Stimulated activated CD4-positive, alpha-beta T cell treated with anti-CD3 and anti-CD28 coated beads, Interleukin-1b, Interleukin-23, amount 100 ng/mL, for 24 hours (primary cell): ENCODE results near the gene ZSCAN25.
"Not testable (repeated sequence)": the region's sequence is repeated elsewhere in the genome, so short reads cannot be mapped to it uniquely, and the experiment has no call there.

ENCODE experiments used
- DNase-seq, 4 experiments: peaks; one replicate each; pipeline ENCODE4 v3.0.0-alpha.2; 2020; ENCODE audit warnings: low read depth in 4 of 4, low spot score in 1 of 4

Gene ZSCAN25

GRCh38 chr7:99616359-99617191 is at the start of gene ZSCAN25:
TSS of gene ZSCAN25 (plus strand) at chr7:99616946. CDS start at chr7:99619607, 2,661 bp downstream.
- DNase-seq: peak; percentile 59 to 80 (median 71)

DNA sequence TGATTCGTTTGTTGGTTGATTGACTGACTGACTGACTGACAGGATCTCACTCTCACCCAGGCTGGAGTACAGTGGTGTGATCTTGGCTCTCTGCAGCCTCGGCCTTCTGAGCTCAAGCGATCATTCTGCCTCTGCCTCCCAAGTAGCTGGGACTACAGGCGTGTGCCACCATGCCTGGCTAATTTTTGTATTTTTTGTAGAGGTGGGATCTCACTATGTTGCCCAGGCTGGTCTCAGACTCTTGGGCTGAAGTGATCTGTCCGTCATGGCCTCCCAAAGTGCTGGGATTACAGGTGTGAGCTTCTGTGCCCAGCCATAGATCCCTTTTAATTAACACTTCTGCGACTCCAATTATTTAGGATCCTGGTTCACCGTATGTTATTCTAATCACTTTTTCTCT is 48.0 kb upstream of the ZSCAN25 start:
- DNase-seq: not testable (repeated sequence)

GRCh38 chr7:99571768-99572167 is 45.0 kb upstream of the ZSCAN25 start:
- DNase-seq: no peak

GRCh38 chr7:99573257-99573656 is 43.5 kb upstream of the ZSCAN25 start:
- DNase-seq: no peak

GRCh38 chr7:99576251-99576650 is 40.5 kb upstream of the ZSCAN25 start:
- no peak for DNase-seq

GRCh38 chr7:99579281-99579955 is 37.3 kb upstream of the ZSCAN25 start:
- no peak for DNase-seq

GRCh38 chr7:99579956-99580777 is 36.6 kb upstream of the ZSCAN25 start:
- peak in 3 of 4 experiments; percentile 17 to 38 (median 30) for DNase-seq

DNA sequence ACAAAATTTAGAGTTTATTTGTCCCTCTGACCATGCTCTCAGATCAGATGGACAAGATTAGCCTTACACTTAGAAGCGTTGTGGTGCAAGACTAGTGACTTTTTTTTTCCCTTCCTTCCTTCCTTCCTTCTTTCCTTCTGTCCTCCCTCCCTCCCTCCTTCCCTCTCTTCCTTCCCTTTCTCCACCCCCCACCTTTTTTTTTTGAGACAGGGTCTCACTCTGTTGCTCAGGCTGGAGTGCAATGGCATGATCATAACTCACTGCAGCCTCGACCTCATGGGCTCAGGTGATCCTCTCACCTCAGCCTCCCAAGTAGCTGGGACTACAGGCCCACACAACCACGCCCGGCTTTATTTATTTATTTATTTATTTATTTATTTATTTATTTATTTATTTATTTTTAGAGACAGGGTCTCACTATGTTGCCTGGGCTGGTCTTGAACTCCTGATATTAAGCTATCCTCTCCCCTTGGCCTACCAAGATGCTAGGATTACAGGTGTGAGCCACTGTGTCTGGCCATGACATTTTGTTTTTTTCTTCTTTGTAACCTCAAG is 35.9 kb upstream of the ZSCAN25 start:
- not testable (repeated sequence) for DNase-seq

DNA sequence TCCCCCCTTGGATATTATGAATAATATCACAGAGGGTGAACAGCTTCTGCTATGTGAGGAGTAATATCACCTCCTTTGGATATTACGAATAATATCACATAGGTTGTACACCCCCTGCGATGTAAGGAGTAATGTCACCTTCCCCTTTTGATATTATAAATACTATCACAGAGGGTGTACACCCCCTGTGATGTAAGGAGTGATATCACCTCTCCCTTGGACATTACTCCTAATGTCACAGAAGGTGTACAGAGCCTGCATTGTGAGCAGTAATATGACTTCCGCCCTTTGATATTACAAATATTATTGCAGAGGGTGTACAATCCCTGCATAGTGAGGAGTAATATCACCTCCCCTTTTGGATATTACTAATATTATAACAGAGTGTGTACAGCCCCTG is 27.9 kb upstream of the ZSCAN25 start:
- DNase-seq: no peak

DNA sequence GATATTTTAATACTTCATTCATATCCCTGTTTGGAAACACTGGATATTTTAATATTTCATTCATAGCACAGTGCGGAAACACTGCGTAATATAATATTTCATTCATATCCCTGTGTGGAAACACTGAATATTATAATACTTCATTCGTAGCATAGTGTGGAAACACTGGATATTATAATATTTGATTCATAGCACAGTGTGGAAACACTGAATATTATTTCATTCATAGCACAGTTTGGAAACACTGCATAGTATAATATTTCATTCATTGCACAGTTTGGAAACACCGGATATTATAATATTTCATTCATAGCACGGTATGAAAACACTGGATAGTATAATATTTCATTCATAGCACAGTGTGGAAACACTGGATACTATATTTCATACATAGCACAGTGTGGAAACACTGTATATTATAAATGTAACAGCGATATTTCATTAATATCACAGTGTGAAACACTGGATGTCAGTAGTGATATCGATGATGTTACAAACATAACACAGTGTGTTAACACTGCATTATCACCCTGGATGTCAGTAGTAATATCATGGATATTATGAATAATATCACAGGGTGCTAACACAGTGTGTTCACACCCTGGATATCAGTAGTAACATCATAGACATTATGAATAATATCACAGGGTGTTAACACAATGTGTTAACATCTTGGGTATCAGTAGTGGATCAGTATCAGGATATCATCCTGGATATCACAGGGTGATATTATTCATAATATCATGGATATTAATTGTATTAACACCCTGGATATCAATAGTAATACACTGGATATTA is 21.6 kb upstream of the ZSCAN25 start:
- DNase-seq: no peak

GRCh38 chr7:99596408-99596955 is 20.3 kb upstream of the ZSCAN25 start:
- DNase-seq: no peak

GRCh38 chr7:99597762-99598501 is 18.8 kb upstream of the ZSCAN25 start, which contains the start of gene TMEM225B:
TSS of gene TMEM225B (plus strand) at chr7:99598267. CDS start at chr7:99604389, 6,122 bp downstream.
- no peak for DNase-seq

DNA sequence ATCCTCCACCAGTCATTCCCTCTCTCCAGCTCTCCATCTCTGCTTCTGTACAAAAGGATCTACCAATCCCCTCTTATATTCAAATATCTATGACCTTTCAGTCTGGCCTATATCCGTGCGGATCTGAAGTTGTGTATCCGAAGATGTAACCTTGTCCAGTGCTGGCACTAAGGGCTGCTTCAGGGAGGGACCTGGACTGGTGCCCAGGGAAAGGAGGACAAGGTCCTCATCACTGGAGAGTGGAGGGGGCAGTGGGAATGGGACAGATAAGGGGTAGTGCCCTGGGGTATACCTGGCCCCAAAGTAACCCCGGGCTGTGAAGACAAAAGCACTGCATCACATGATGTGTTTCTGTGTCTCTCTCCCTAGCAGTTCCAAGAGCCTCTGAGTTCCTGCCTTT is 16.9 kb upstream of the ZSCAN25 start:
- no peak for DNase-seq

- DNase-seq: no peak
These were observed 15.0 kb upstream of the ZSCAN25 start for GRCh38 chr7:99601656-99602310.

DNA sequence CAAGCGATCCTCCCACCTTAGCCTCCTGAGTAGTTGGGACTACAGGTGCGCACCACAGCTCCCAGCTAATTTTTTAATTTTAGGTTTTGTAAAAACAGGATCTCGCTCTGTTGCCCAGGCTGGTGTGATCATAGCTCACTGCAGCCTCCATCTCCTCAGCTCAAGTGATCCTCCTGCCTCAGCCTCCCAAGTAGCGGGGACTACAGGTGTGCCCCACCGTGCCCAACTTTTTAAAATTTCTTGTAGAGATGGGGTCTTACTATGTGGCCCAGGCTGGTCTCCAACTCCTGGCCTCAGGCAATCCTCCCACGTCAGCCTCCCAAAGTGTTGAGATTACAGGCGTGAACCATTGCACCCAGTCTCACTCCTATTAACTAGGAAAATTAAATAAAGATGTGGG is 11.2 kb upstream of the ZSCAN25 start:
- DNase-seq: no peak

- DNase-seq: no peak
These were observed 10.2 kb upstream of the ZSCAN25 start for GRCh38 chr7:99606531-99606930.

DNA sequence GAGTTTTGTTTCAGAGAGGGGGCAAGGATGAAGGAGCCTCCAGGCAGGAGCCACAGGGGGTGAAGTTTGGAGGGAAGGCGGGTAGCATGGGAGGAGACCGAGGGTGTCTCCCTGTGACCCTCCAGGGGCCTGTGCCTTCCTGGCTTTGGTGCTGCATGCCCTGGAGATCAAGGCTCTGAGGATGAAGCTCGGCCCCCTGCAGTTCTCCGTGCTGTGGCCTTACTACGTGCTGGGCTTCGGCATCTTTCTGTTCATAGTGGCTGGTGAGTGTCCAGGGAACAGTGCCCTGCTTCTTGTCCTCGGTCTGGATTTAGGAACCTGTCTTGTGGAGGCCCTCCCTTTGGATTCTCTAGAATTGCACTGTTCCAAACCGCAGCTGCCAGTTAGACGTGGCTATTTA is 9.2 kb upstream of the ZSCAN25 start:
- DNase-seq: no peak

- no peak for DNase-seq
These were observed 2.3 kb upstream of the ZSCAN25 start for GRCh38 chr7:99614495-99614894.

- DNase-seq: no peak
These were observed 772 bp upstream of the ZSCAN25 start for GRCh38 chr7:99615989-99616358.
